ENCODE data around the gene GPR146.

DNA sequence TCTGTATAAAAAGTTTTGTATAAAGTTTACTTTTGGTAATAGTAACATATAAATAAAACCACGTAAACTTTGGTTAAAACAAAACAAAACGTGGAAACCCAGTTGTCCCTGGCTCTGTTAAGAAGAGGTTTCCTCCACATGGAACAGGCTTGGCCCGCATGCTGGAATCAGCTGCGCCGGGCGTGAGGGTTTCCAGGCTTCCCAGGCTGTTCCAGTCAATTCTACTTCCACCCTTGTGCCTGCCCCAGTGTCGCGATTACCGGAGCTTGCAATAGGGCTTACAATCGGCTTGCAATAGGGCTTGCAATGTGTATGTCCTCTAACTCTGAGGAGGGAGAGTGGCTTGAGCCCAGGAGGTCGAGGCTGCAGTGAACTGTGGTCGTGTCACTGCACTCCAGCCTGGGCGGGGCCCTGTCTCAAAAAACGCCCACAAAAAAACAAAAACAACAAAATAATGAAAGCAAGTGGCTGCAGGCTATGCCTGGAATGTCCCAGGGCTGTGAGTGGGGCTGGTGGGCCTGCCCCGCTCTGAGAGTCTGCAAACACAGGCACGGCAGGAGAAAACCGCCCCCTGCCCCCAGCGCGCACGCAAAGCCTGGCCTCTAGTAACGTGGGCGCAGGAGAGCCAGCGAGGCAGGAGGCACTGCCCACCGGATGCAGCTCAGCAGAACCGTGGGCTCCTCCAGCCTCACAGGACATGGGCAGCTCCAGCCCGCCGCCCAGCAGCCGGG, 45.0 kb upstream of the GPR146 start:
- no peak for TF ChIP-seq POLR2A (IDR thresholded peaks at IDR 0.05; ENCODE audit: low read depth, low read length)
- TF ChIP-seq POLR2AphosphoS5 (IDR thresholded peaks at IDR 0.05; ENCODE audit: low read depth, low read length): no peak
- TF ChIP-seq PAX5 (IDR thresholded peaks at IDR 0.05; ENCODE audit: insufficient read depth, low read length, severe bottlenecking): no peak
- TF ChIP-seq TAF1 (IDR thresholded peaks at IDR 0.05; ENCODE audit: low read depth, low read length): no peak
- no peak for TF ChIP-seq SPI1 (IDR thresholded peaks at IDR 0.05; ENCODE audit: low read depth, low read length)
- no peak for TF ChIP-seq POU2F2 (IDR thresholded peaks at IDR 0.05; ENCODE audit: low read depth, low read length)

All from GM12891 (cell line).